ENCODE measurements around the gene LIPE.

Gene LIPE

GRCh38 chr19:42473686-42474085 lies 46.5 kb upstream of the LIPE start:
- TF ChIP-seq CSRNP3 (CRISPR knock-in tag; IDR thresholded peaks at IDR 0.05) = no peak
- no peak for TF ChIP-seq POU6F1 (CRISPR knock-in tag; IDR thresholded peaks at IDR 0.05; ENCODE audit: borderline replicate concordance, low read depth)
- TF ChIP-seq ISL1 (CRISPR knock-in tag; IDR thresholded peaks at IDR 0.05) = no peak
- TF ChIP-seq CREB5 (CRISPR knock-in tag; IDR thresholded peaks at IDR 0.05; ENCODE audit: low read depth) = no peak
- TF ChIP-seq ZNF8 (CRISPR knock-in tag; IDR thresholded peaks at IDR 0.05) = no peak
- no peak for TF ChIP-seq CSDC2 (CRISPR knock-in tag; IDR thresholded peaks at IDR 0.05)
- TF ChIP-seq ZC3H10 (CRISPR knock-in tag; IDR thresholded peaks at IDR 0.05) = no peak
- ATAC-seq = no peak

- no peak for ATAC-seq
- TF ChIP-seq ARNTL (CRISPR knock-in tag; IDR thresholded peaks at IDR 0.05; ENCODE audit: borderline replicate concordance, low read depth) (no peak), ZNF70 (CRISPR knock-in tag; IDR thresholded peaks at IDR 0.05) (no peak), CSRNP3 (CRISPR knock-in tag; IDR thresholded peaks at IDR 0.05) (no peak), ZFP3 (CRISPR knock-in tag; IDR thresholded peaks at IDR 0.05) (no peak), RARB (CRISPR knock-in tag; IDR thresholded peaks at IDR 0.05) (no peak)
- TF ChIP-seq, protein P1, sequence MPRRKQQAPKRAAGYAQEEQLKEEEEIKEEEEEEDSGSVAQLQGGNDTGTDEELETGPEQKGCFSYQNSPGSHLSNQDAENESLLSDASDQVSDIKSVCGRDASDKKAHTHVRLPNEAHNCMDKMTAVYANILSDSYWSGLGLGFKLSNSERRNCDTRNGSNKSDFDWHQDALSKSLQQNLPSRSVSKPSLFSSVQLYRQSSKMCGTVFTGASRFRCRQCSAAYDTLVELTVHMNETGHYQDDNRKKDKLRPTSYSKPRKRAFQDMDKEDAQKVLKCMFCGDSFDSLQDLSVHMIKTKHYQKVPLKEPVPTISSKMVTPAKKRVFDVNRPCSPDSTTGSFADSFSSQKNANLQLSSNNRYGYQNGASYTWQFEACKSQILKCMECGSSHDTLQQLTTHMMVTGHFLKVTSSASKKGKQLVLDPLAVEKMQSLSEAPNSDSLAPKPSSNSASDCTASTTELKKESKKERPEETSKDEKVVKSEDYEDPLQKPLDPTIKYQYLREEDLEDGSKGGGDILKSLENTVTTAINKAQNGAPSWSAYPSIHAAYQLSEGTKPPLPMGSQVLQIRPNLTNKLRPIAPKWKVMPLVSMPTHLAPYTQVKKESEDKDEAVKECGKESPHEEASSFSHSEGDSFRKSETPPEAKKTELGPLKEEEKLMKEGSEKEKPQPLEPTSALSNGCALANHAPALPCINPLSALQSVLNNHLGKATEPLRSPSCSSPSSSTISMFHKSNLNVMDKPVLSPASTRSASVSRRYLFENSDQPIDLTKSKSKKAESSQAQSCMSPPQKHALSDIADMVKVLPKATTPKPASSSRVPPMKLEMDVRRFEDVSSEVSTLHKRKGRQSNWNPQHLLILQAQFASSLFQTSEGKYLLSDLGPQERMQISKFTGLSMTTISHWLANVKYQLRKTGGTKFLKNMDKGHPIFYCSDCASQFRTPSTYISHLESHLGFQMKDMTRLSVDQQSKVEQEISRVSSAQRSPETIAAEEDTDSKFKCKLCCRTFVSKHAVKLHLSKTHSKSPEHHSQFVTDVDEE (CRISPR knock-in tag; IDR thresholded peaks at IDR 0.05) = no peak
Observed at GRCh38 chr19:42472402-42473147, 45.4 kb upstream of the LIPE start.

GRCh38 chr19:42471554-42472249 lies 44.5 kb upstream of the LIPE start:
- no peak for ATAC-seq
- no peak for TF ChIP-seq ARNTL (CRISPR knock-in tag; IDR thresholded peaks at IDR 0.05; ENCODE audit: borderline replicate concordance, low read depth)
- no peak for TF ChIP-seq RARB (CRISPR knock-in tag; IDR thresholded peaks at IDR 0.05)
- no peak for TF ChIP-seq CSDC2 (CRISPR knock-in tag; IDR thresholded peaks at IDR 0.05)
- no peak for TF ChIP-seq ZFP3 (CRISPR knock-in tag; IDR thresholded peaks at IDR 0.05)
- no peak for TF ChIP-seq ZNF70 (CRISPR knock-in tag; IDR thresholded peaks at IDR 0.05)
- no peak for TF ChIP-seq ISL1 (CRISPR knock-in tag; IDR thresholded peaks at IDR 0.05)
- no peak for TF ChIP-seq CSRNP3 (CRISPR knock-in tag; IDR thresholded peaks at IDR 0.05)
- TF ChIP-seq PPARA (CRISPR knock-in tag; IDR thresholded peaks at IDR 0.05; ENCODE audit: borderline replicate concordance) = no peak
- no peak for TF ChIP-seq OSR1 (CRISPR knock-in tag; IDR thresholded peaks at IDR 0.05)
- no peak for TF ChIP-seq ZFP30 (CRISPR knock-in tag; IDR thresholded peaks at IDR 0.05)
- no peak for TF ChIP-seq GLIS3 (CRISPR knock-in tag; IDR thresholded peaks at IDR 0.05)
- TF ChIP-seq ESRRG (CRISPR knock-in tag; IDR thresholded peaks at IDR 0.05) = no peak
- TF ChIP-seq ZC3H10 (CRISPR knock-in tag; IDR thresholded peaks at IDR 0.05) = no peak
- no peak for TF ChIP-seq TOX (CRISPR knock-in tag; IDR thresholded peaks at IDR 0.05; ENCODE audit: borderline replicate concordance)
